Caco-2 (cell line): ENCODE results near the gene SLC44A4. TPM values are rescaled to one million over a fixed set of nuclear protein-coding genes. Genes with fewer than 3 reads are reported as not detected.
"Not testable (repeated sequence)": the region's sequence is repeated elsewhere in the genome, so short reads cannot be mapped to it uniquely, and the experiment has no call there.

Experiments
- BruUV-seq: library from RNA; stranded (reverse); fragments of 400-500 nt; replicated peaks from 2 replicates; lab custom pipeline; 2021; lab: Mats Ljungman, UMichigan
- CTCF ChIA-PET: fragments of 300-600 bp; sonication (Branson Sonifier 250); formaldehyde crosslinking; loops from one replicate; lab custom pipeline; 2022; ENCODE audit warnings: antibody characterized with exemption; lab: Charles Lee
- POLR2A ChIA-PET: fragments of 300-600 bp; sonication (Branson Sonifier 250); formaldehyde crosslinking; loops from one replicate; lab custom pipeline; 2022; ENCODE audit warnings: antibody characterized with exemption; lab: Charles Lee
- DNase-seq, 2 experiments: peaks; one replicate each; pipeline versions ENCODE4 v3.0.0 to v3.0.0-alpha.2; 2020 to 2022
- H3K27me3 ChIP-seq: replicated peaks from 2 replicates; pipeline ENCODE4 v1.6.0; 2011; ENCODE audit warnings: low read length; ENCODE audit not compliant: control insufficient read depth, insufficient read depth
- H3K36me3 ChIP-seq: 2 replicates; pipeline ENCODE4 v1.5.1; 2011; ENCODE audit warnings: low read length; ENCODE audit not compliant: control insufficient read depth, insufficient read depth
- H3K4me1 ChIP-seq: fragments of 250-450 bp; sonication (Bioruptor Pico); 2 replicates; pipeline ENCODE4 v1.5.1; 2020; ENCODE audit warnings: mild to moderate bottlenecking
- H3K4me3 ChIP-seq: 2 replicates; pipeline ENCODE4 v1.5.1; 2011; ENCODE audit warnings: low read depth, mild to moderate bottlenecking, control low read depth, low read length
- H3K9me3 ChIP-seq: fragments of 250-450 bp; sonication (Bioruptor Pico); 2 replicates; pipeline ENCODE4 v1.5.1; 2020; ENCODE audit warnings: mild to moderate bottlenecking, moderate library complexity
- H3K27ac Mint-ChIP-seq: one replicate; pipeline ENCODE4 v1.8.0; 2022; ENCODE audit warnings: mixed read lengths; ENCODE audit not compliant: unreplicated experiment
- H3K27me3 Mint-ChIP-seq: one replicate; pipeline ENCODE4 v1.8.0; 2022; ENCODE audit warnings: mixed read lengths; ENCODE audit not compliant: insufficient read depth, unreplicated experiment
- H3K36me3 Mint-ChIP-seq: one replicate; pipeline ENCODE4 v1.8.0; 2022; ENCODE audit warnings: mild to moderate bottlenecking, mixed read lengths; ENCODE audit not compliant: insufficient read depth, unreplicated experiment
- H3K4me1 Mint-ChIP-seq: one replicate; pipeline ENCODE4 v1.8.0; 2022; ENCODE audit warnings: low read depth, mixed read lengths; ENCODE audit not compliant: unreplicated experiment
- H3K4me3 Mint-ChIP-seq: one replicate; pipeline ENCODE4 v1.8.0; 2022; ENCODE audit warnings: mild to moderate bottlenecking, moderate library complexity, mixed read lengths; ENCODE audit not compliant: unreplicated experiment
- H3K9me3 Mint-ChIP-seq: one replicate; pipeline ENCODE4 v1.8.0; 2022; ENCODE audit warnings: mixed read lengths; ENCODE audit not compliant: unreplicated experiment
- intact Hi-C: fragments of 100-400 bp; cut with micrococcal nuclease; formaldehyde crosslinking; loops from one replicate; pipeline ENCODE4 v1.10.0; 2022; ENCODE audit not compliant: unreplicated experiment
- total RNA-seq: library from RNA; stranded (reverse); gene quantifications from 2 replicates; pipeline ENCODE4 v1.2.3, GENCODE V29; 2022
- TF ChIP-seq, protein P1 (sequence below), 2 experiments: fragments of 200-600 bp in 1 of 2; IDR thresholded peaks; 1 replicate in 1 of 2; 2 replicates in 1 of 2; pipeline versions ENCODE4 v1.5.1 to v1.8.0; 2011 to 2022; ENCODE audit warnings: antibody characterized with exemption in 1 of 2, control low read depth in 1 of 2, inconsistent platforms in 1 of 2, low read depth in 1 of 2, low read length in 1 of 2, mild to moderate bottlenecking in 1 of 2, moderate library complexity in 1 of 2; ENCODE audit not compliant: insufficient read depth in 1 of 2, severe bottlenecking in 1 of 2, unreplicated experiment in 1 of 2

SLC44A4 gene
- total RNA-seq, 1 experiment from 2014 or later = 0.57 TPM

- peaks cover 74% of the 10 kb centered on the region for H3K36me3 Mint-ChIP-seq
- no peak overlapping the region for H3K27ac Mint-ChIP-seq
- no peak for DNase-seq
- ChIA-PET POLR2A (no interaction called here), CTCF (no interaction called here)
- no peaks in the 10 kb centered on the region for H3K9me3 Mint-ChIP-seq
- intact Hi-C loops = no loop called here
- BruUV-seq = no TSS peak
- Histone ChIP-seq H3K36me3 (peaks cover 9% of the 10 kb centered on the region), H3K9me3 (no peaks in the 10 kb centered on the region), H3K27me3 (no peaks in the 10 kb centered on the region), H3K4me1 (peaks cover 8% of the 10 kb centered on the region; the same call in 1 of the 2 replicates), H3K4me3 (no peak overlapping the region)
- peaks cover 18% of the 10 kb centered on the region for H3K4me1 Mint-ChIP-seq
- no peaks in the 10 kb centered on the region for H3K27me3 Mint-ChIP-seq
- peak overlapping the region; percentile 16 for H3K4me3 Mint-ChIP-seq
- TF ChIP-seq, protein P1, sequence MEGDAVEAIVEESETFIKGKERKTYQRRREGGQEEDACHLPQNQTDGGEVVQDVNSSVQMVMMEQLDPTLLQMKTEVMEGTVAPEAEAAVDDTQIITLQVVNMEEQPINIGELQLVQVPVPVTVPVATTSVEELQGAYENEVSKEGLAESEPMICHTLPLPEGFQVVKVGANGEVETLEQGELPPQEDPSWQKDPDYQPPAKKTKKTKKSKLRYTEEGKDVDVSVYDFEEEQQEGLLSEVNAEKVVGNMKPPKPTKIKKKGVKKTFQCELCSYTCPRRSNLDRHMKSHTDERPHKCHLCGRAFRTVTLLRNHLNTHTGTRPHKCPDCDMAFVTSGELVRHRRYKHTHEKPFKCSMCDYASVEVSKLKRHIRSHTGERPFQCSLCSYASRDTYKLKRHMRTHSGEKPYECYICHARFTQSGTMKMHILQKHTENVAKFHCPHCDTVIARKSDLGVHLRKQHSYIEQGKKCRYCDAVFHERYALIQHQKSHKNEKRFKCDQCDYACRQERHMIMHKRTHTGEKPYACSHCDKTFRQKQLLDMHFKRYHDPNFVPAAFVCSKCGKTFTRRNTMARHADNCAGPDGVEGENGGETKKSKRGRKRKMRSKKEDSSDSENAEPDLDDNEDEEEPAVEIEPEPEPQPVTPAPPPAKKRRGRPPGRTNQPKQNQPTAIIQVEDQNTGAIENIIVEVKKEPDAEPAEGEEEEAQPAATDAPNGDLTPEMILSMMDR (IDR thresholded peaks at IDR 0.05; ENCODE audit: insufficient read depth in 1 of 2, low read depth in 1 of 2, low read length in 1 of 2, severe bottlenecking in 1 of 2, unreplicated experiment in 1 of 2) = no peak
Observed at GRCh38 chr6:31859923-31860322, 18.9 kb downstream of the SLC44A4 start.

DNA sequence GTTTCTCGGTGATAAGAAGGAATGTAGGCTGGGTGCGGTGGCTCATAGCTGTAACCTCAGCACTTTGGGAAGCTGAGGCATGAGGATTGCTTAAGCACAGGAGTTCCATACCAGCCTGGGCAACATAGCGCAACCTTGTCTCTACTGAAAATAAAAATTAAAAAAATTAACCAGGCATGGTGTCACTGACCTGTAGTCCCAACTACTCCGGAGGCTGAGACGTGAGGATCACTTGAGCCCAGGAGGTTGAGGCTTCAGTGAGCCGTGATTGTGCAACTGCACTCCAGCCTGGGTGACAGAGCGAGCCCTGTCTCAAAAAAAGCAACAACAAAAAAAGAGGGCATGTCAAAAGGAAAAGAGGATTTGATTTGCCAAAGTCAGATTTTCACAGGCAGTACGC, 20.1 kb downstream of the SLC44A4 start:
- ChIA-PET CTCF (no interaction called here), POLR2A (no interaction called here)
- Histone ChIP-seq H3K27me3 (no peaks in the 10 kb centered on the region), H3K36me3 (peaks cover 9% of the 10 kb centered on the region), H3K4me3 (no peak overlapping the region), H3K4me1 (0 out of 2 replicates have a peak, but pooled peaks cover 6% of the 10 kb centered on the region), H3K9me3 (no peaks in the 10 kb centered on the region)
- no peak for DNase-seq
- Mint-ChIP-seq H3K4me1 (peaks cover 18% of the 10 kb centered on the region), H3K36me3 (peaks cover 68% of the 10 kb centered on the region), H3K4me3 (no peak overlapping the region), H3K9me3 (no peaks in the 10 kb centered on the region), H3K27ac (no peak overlapping the region), H3K27me3 (no peaks in the 10 kb centered on the region)
- TF ChIP-seq, protein P1 (IDR thresholded peaks at IDR 0.05; ENCODE audit: insufficient read depth in 1 of 2, low read depth in 1 of 2, low read length in 1 of 2, severe bottlenecking in 1 of 2, unreplicated experiment in 1 of 2) = no peak
- intact Hi-C loops = no loop called here
- BruUV-seq = no TSS peak

- H3K4me3 ChIP-seq, BruUV-seq, H3K27ac Mint-ChIP-seq, CTCF ChIA-PET, H3K9me3 Mint-ChIP-seq, H3K36me3 ChIP-seq, H3K9me3 ChIP-seq, H3K4me1 ChIP-seq, intact Hi-C loops, H3K4me3 Mint-ChIP-seq, H3K27me3 Mint-ChIP-seq, H3K27me3 ChIP-seq, DNase-seq: not testable (repeated sequence)
- POLR2A ChIA-PET = interaction anchor here (0.6 kb wide), 1 partner anchor 288 kb away, joined by 3 read pairs; no protein-coding TSS in a partner anchor
- Mint-ChIP-seq H3K4me1 (peaks cover 15% of the 10 kb centered on the region), H3K36me3 (peaks cover 59% of the 10 kb centered on the region)
Observed at GRCh38 chr6:31857774-31858173, 21.0 kb downstream of the SLC44A4 start.

GRCh38 chr6:31851980-31852718, 26.6 kb downstream of the SLC44A4 start:
- H3K4me3 Mint-ChIP-seq, H3K9me3 Mint-ChIP-seq, H3K27me3 Mint-ChIP-seq, intact Hi-C loops, H3K27me3 ChIP-seq, BruUV-seq, DNase-seq, H3K4me3 ChIP-seq, H3K9me3 ChIP-seq, H3K36me3 ChIP-seq, CTCF ChIA-PET: not testable (repeated sequence)
- Mint-ChIP-seq H3K27ac (peak overlapping the region; percentile 59), H3K36me3 (peaks cover 23% of the 10 kb centered on the region), H3K4me1 (peaks cover 10% of the 10 kb centered on the region)
- H3K4me1 ChIP-seq = peaks cover 21% of the 10 kb centered on the region
- POLR2A ChIA-PET = interaction anchor here (0.8 to 0.9 kb wide), 2 partner anchors 11 to 37 kb away, joined by 3 read pairs; partner anchors contain the start of genes HSPA1A, HSPA1L and NEU1
